Coronary artery (tissue), 2 donors: ENCODE measurements around the gene CLMP.

Experiments used
- DNase-seq: peaks from one replicate; pipeline ENCODE4 v3.0.0-alpha.2; 2017; ENCODE audit warnings: low spot score
- H3K27ac ChIP-seq, 2 donors: fragments of 200-600 bp; sonication (generic); one replicate each; pipeline ENCODE4 v1.5.1; 2016 to 2019
- H3K4me3 ChIP-seq: fragments of 200-600 bp; sonication (generic); 2 replicates; pipeline ENCODE4 v1.5.1; 2016; ENCODE audit warnings: mild to moderate bottlenecking, moderate library complexity
- TF ChIP-seq, protein P1 (sequence below): fragments of 200-600 bp; sonication (generic); IDR thresholded peaks from one replicate; pipeline ENCODE4 v1.5.1; 2019; ENCODE audit warnings: antibody characterized with exemption

The CLMP gene

GRCh38 chr11:123046473-123047259 is 148.4 kb downstream of the CLMP start:
- TF ChIP-seq, protein P1, sequence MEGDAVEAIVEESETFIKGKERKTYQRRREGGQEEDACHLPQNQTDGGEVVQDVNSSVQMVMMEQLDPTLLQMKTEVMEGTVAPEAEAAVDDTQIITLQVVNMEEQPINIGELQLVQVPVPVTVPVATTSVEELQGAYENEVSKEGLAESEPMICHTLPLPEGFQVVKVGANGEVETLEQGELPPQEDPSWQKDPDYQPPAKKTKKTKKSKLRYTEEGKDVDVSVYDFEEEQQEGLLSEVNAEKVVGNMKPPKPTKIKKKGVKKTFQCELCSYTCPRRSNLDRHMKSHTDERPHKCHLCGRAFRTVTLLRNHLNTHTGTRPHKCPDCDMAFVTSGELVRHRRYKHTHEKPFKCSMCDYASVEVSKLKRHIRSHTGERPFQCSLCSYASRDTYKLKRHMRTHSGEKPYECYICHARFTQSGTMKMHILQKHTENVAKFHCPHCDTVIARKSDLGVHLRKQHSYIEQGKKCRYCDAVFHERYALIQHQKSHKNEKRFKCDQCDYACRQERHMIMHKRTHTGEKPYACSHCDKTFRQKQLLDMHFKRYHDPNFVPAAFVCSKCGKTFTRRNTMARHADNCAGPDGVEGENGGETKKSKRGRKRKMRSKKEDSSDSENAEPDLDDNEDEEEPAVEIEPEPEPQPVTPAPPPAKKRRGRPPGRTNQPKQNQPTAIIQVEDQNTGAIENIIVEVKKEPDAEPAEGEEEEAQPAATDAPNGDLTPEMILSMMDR: no peak
- no peak for DNase-seq
- Histone ChIP-seq H3K4me3 (no peak overlapping the region), H3K27ac (no peak overlapping the region)

DNA sequence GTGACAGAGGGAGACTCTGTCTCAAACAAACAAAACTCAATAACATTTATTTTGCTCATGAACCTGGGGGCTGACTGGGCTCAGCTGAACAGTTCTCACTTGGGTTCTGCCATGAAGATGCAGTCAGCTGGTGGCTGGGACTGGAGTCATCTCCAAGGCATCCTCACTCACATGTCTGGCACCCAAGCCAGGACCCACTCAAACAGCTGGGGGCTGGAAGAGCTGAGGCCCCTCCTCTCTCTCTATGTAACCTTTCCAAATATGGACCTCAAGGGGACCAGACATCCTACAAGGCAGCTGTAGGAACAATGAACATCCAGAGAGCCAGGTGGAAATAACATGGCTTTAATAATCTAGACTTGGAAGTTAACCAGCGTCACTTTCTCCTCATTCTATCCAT is 149.9 kb downstream of the CLMP start:
- DNase-seq: no peak
- TF ChIP-seq, protein P1: no peak
- Histone ChIP-seq H3K4me3 (no peak overlapping the region), H3K27ac (no peak overlapping the region)

DNA sequence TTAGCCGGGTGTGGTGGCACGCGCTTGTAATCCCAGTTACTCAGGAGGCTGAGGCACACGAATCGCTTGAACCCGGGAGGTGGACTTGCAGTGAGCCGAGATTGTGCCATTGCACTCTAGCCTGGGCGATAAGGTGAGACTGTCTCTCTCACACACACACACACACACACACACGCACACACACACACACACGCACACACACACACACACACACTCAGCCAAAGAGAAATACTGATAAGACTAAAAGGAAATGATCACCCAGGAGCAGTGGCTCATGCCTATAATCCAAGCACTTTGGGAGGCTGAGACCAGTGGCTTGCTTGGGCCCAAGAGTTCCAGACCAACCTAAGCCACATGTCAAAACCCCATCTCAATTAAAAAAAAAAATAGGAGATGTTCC is 153.9 kb downstream of the CLMP start:
- Histone ChIP-seq H3K27ac (no peak overlapping the region), H3K4me3 (no peak overlapping the region)
- TF ChIP-seq, protein P1: no peak
- no peak for DNase-seq

DNA sequence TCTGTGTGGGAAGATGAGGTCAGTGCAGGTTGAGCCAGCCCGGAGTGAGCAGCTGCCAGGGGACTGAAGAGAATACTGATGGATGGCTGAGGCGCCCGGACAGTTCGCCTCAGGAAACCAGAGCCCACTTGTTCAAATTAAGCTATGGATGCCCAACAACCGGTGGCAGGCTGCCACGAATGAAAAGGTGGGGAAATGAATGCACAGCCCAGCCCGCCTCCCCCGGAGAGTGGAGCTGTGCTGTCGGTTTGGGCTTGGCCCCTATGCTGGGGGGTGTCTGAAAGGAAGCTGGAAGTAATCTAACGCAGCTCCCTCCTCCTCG is 155.0 kb downstream of the CLMP start:
- no peak overlapping the region for H3K27ac ChIP-seq
- DNase-seq: no peak
- no peak overlapping the region for H3K4me3 ChIP-seq
- TF ChIP-seq, protein P1: no peak

GRCh38 chr11:123035831-123036230 is 159.2 kb downstream of the CLMP start:
- no peak overlapping the region for H3K27ac ChIP-seq
- no peak for DNase-seq
- no peak overlapping the region for H3K4me3 ChIP-seq
- TF ChIP-seq, protein P1: no peak

DNA sequence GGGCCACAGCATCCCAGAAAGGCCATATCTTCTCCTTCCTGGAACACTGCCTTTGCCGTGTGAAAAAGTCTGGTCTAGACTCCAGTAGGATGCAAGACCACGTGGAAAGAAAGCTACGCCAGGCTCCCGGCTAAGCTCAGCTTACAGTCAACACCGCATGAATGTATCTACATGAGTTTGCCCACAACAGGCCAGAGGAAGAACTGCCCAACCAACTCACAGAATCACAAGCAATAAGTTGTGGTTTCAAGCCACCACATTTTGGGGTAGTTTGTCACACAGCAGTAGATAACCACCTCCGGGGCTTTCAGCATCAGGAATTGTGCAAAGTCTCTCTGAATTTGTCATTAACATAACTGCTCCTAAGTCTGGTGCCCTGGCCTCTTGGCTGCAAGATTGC is 160.5 kb downstream of the CLMP start:
- TF ChIP-seq, protein P1: no peak
- DNase-seq: no peak
- no peak overlapping the region for H3K27ac ChIP-seq
- H3K4me3 ChIP-seq: no peak overlapping the region

DNA sequence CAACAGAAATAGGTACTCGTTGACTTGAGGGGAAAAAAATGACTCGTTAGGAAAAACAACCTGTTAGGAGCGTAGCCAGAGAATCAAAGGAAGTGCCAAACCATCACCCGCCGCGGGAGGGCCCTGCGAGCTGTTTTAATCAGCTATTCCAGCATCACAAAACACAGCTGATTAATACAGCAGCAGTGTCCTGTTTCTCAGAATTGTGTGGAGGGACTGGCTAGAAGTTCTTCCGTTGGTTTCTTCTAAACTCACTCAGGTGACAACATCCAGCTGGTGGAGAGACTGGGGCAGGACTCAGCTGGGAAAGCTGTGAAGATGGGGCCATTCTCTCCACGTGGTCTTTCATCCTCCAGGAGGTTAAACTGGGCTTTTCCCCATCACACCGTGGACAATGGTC is 161.2 kb downstream of the CLMP start:
- no peak for DNase-seq
- no peak overlapping the region for H3K4me3 ChIP-seq
- TF ChIP-seq, protein P1: no peak
- H3K27ac ChIP-seq: no peak overlapping the region
